Stimulated activated memory B cell treated with anti-CD40 and anti-IgM and Interleukin-4, amounts not matched to agents 10 μg/mL and 1 μg/mL and 100 μg/mL, for 72 hours (primary cell): ENCODE results near the gene ERBIN.
"Not testable (repeated sequence)": the region's sequence is repeated elsewhere in the genome, so short reads cannot be mapped to it uniquely, and the experiment has no call there.

Experiments used
- ATAC-seq: fragments of 150-1000 bp; cut with Tn5 transposase; 2 replicates; pipeline ENCODE4 v1.10.0; 2021
- H3K27ac Mint-ChIP-seq: one replicate; pipeline ENCODE4 v1.8.0; 2022; ENCODE audit warnings: mild to moderate bottlenecking, mixed read lengths
- H3K27me3 Mint-ChIP-seq: one replicate; pipeline ENCODE4 v1.8.0; 2022; ENCODE audit warnings: mixed read lengths
- H3K36me3 Mint-ChIP-seq: one replicate; pipeline ENCODE4 v1.8.0; 2022; ENCODE audit warnings: mixed read lengths
- H3K4me1 Mint-ChIP-seq: one replicate; pipeline ENCODE4 v1.8.0; 2022; ENCODE audit warnings: mixed read lengths
- H3K4me3 Mint-ChIP-seq: one replicate; pipeline ENCODE4 v1.8.0; 2022; ENCODE audit warnings: mild to moderate bottlenecking, moderate library complexity, mixed read lengths
- H3K9me3 Mint-ChIP-seq: one replicate; pipeline ENCODE4 v1.8.0; 2022; ENCODE audit warnings: mixed read lengths

ERBIN gene

GRCh38 chr5:65999061-65999723, 72.8 kb downstream of the ERBIN start:
- Mint-ChIP-seq H3K9me3 (peaks cover 3% of the 10 kb centered on the region), H3K27ac (no peak overlapping the region), H3K27me3 (no peaks in the 10 kb centered on the region), H3K4me3 (no peak overlapping the region), H3K4me1 (peaks cover 41% of the 10 kb centered on the region), H3K36me3 (peaks cover 74% of the 10 kb centered on the region)
- ATAC-seq: no peak

- Mint-ChIP-seq H3K9me3 (peaks cover 8% of the 10 kb centered on the region), H3K27ac (peak overlapping the region; percentile 13), H3K4me1 (peaks cover 41% of the 10 kb centered on the region), H3K27me3 (no peaks in the 10 kb centered on the region), H3K4me3 (no peak overlapping the region), H3K36me3 (peaks cover 69% of the 10 kb centered on the region)
- no peak for ATAC-seq
Measured at GRCh38 chr5:66001952-66002351, 75.6 kb downstream of the ERBIN start.

- H3K27me3 Mint-ChIP-seq: no peaks in the 10 kb centered on the region
- peaks cover 41% of the 10 kb centered on the region for H3K4me1 Mint-ChIP-seq
- no peak overlapping the region for H3K4me3 Mint-ChIP-seq
- H3K9me3 Mint-ChIP-seq: peaks cover 8% of the 10 kb centered on the region
- peak overlapping the region; percentile 13 for H3K27ac Mint-ChIP-seq
- no peak for ATAC-seq
- H3K36me3 Mint-ChIP-seq: peaks cover 65% of the 10 kb centered on the region
Measured at GRCh38 chr5:66002415-66002814, 76.0 kb downstream of the ERBIN start.

GRCh38 chr5:66004216-66004615, 77.8 kb downstream of the ERBIN start:
- no peak for ATAC-seq
- Mint-ChIP-seq H3K27me3 (no peaks in the 10 kb centered on the region), H3K4me3 (no peak overlapping the region), H3K27ac (no peak overlapping the region), H3K4me1 (peaks cover 47% of the 10 kb centered on the region), H3K36me3 (peaks cover 65% of the 10 kb centered on the region), H3K9me3 (peaks cover 8% of the 10 kb centered on the region)

GRCh38 chr5:66009277-66009676, 82.9 kb downstream of the ERBIN start:
- Mint-ChIP-seq H3K27ac (peak overlapping the region; percentile 31), H3K9me3 (peaks cover 5% of the 10 kb centered on the region), H3K27me3 (no peaks in the 10 kb centered on the region), H3K36me3 (peaks cover 26% of the 10 kb centered on the region), H3K4me3 (no peak overlapping the region), H3K4me1 (peaks cover 50% of the 10 kb centered on the region)
- ATAC-seq: no peak

GRCh38 chr5:66010476-66010875, 84.1 kb downstream of the ERBIN start:
- Mint-ChIP-seq H3K36me3 (peaks cover 14% of the 10 kb centered on the region), H3K9me3 (no peaks in the 10 kb centered on the region), H3K27me3 (no peaks in the 10 kb centered on the region), H3K4me3 (peak overlapping the region; percentile 14), H3K4me1 (peaks cover 39% of the 10 kb centered on the region), H3K27ac (peak overlapping the region; percentile 79)
- ATAC-seq: peak; percentile 55

GRCh38 chr5:66012271-66012670, 85.9 kb downstream of the ERBIN start:
- Mint-ChIP-seq H3K4me3 (no peak overlapping the region), H3K27ac (peak overlapping the region; percentile 79), H3K36me3 (peaks cover 23% of the 10 kb centered on the region), H3K27me3 (no peaks in the 10 kb centered on the region), H3K9me3 (no peaks in the 10 kb centered on the region), H3K4me1 (peaks cover 41% of the 10 kb centered on the region)
- ATAC-seq: no peak

GRCh38 chr5:66013397-66013796, 87.0 kb downstream of the ERBIN start:
- no peak for ATAC-seq
- H3K27ac Mint-ChIP-seq: no peak overlapping the region
- peaks cover 49% of the 10 kb centered on the region for H3K4me1 Mint-ChIP-seq
- no peaks in the 10 kb centered on the region for H3K27me3 Mint-ChIP-seq
- H3K36me3 Mint-ChIP-seq: peaks cover 30% of the 10 kb centered on the region
- H3K9me3 Mint-ChIP-seq: no peaks in the 10 kb centered on the region
- no peak overlapping the region for H3K4me3 Mint-ChIP-seq

- H3K9me3 Mint-ChIP-seq: no peaks in the 10 kb centered on the region
- no peak for ATAC-seq
- peaks cover 49% of the 10 kb centered on the region for H3K4me1 Mint-ChIP-seq
- no peaks in the 10 kb centered on the region for H3K27me3 Mint-ChIP-seq
- H3K4me3 Mint-ChIP-seq: no peak overlapping the region
- H3K36me3 Mint-ChIP-seq: peaks cover 29% of the 10 kb centered on the region
- H3K27ac Mint-ChIP-seq: no peak overlapping the region
Measured at GRCh38 chr5:66013906-66014305, 87.5 kb downstream of the ERBIN start.

- H3K4me3 Mint-ChIP-seq: no peak overlapping the region
- no peak for ATAC-seq
- H3K36me3 Mint-ChIP-seq: peaks cover 29% of the 10 kb centered on the region
- no peaks in the 10 kb centered on the region for H3K27me3 Mint-ChIP-seq
- peaks cover 37% of the 10 kb centered on the region for H3K4me1 Mint-ChIP-seq
- no peaks in the 10 kb centered on the region for H3K9me3 Mint-ChIP-seq
- H3K27ac Mint-ChIP-seq: peak overlapping the region; percentile 76
Measured at GRCh38 chr5:66015196-66015960, 89.0 kb downstream of the ERBIN start.

GRCh38 chr5:66021585-66021984, 95.2 kb downstream of the ERBIN start:
- H3K4me1 Mint-ChIP-seq: peaks cover 16% of the 10 kb centered on the region
- H3K36me3 Mint-ChIP-seq: peaks cover 36% of the 10 kb centered on the region
- ATAC-seq: no peak
- peak overlapping the region; percentile 27 for H3K27ac Mint-ChIP-seq
- H3K4me3 Mint-ChIP-seq: no peak overlapping the region
- no peaks in the 10 kb centered on the region for H3K9me3 Mint-ChIP-seq
- H3K27me3 Mint-ChIP-seq: no peaks in the 10 kb centered on the region

- Mint-ChIP-seq H3K27ac (no peak overlapping the region), H3K9me3 (no peaks in the 10 kb centered on the region), H3K27me3 (no peaks in the 10 kb centered on the region), H3K4me3 (no peak overlapping the region), H3K36me3 (peaks cover 50% of the 10 kb centered on the region), H3K4me1 (peaks cover 21% of the 10 kb centered on the region)
- ATAC-seq: no peak
Measured at GRCh38 chr5:66039296-66039695, 112.9 kb downstream of the ERBIN start.

GRCh38 chr5:66039701-66040100, 113.3 kb downstream of the ERBIN start:
- no peaks in the 10 kb centered on the region for H3K9me3 Mint-ChIP-seq
- H3K4me3 Mint-ChIP-seq: no peak overlapping the region
- H3K4me1 Mint-ChIP-seq: peaks cover 21% of the 10 kb centered on the region
- H3K27ac Mint-ChIP-seq: no peak overlapping the region
- no peak for ATAC-seq
- H3K27me3 Mint-ChIP-seq: no peaks in the 10 kb centered on the region
- peaks cover 51% of the 10 kb centered on the region for H3K36me3 Mint-ChIP-seq

- peaks cover 16% of the 10 kb centered on the region for H3K4me1 Mint-ChIP-seq
- ATAC-seq: no peak
- peaks cover 41% of the 10 kb centered on the region for H3K36me3 Mint-ChIP-seq
- no peak overlapping the region for H3K27ac Mint-ChIP-seq
- no peaks in the 10 kb centered on the region for H3K27me3 Mint-ChIP-seq
- no peak overlapping the region for H3K4me3 Mint-ChIP-seq
- H3K9me3 Mint-ChIP-seq: no peaks in the 10 kb centered on the region
Measured at GRCh38 chr5:66041627-66042026, 115.3 kb downstream of the ERBIN start.

- Mint-ChIP-seq H3K36me3 (peaks cover 75% of the 10 kb centered on the region), H3K4me1 (peaks cover 26% of the 10 kb centered on the region), H3K4me3 (no peak overlapping the region), H3K27me3 (no peaks in the 10 kb centered on the region), H3K27ac (no peak overlapping the region), H3K9me3 (peaks cover 7% of the 10 kb centered on the region)
- ATAC-seq: no peak
Measured at GRCh38 chr5:66057239-66057638, 130.9 kb downstream of the ERBIN start.

- not testable (repeated sequence) for H3K4me3 Mint-ChIP-seq, H3K27me3 Mint-ChIP-seq, ATAC-seq, H3K27ac Mint-ChIP-seq, H3K9me3 Mint-ChIP-seq
- H3K36me3 Mint-ChIP-seq: peaks cover 65% of the 10 kb centered on the region
- H3K4me1 Mint-ChIP-seq: peaks cover 28% of the 10 kb centered on the region
Measured at GRCh38 chr5:66061320-66061719, 134.9 kb downstream of the ERBIN start.
